HepG2 (cell line): Measurements from ENCODE around the gene TF. TPM values are rescaled to one million over a fixed set of nuclear protein-coding genes. Genes with fewer than 3 reads are reported as not detected.

Experiments used
- ATAC-seq: fragments of 200-7000 bp; cut with Tn5 transposase; 3 replicates; pipeline ENCODE4 v1.9.1; 2020; ENCODE audit warnings: mild to moderate bottlenecking, moderate library complexity
- BruUV-seq: library from RNA; stranded (reverse); fragments of 400-500 nt; replicated peaks from 2 replicates; lab custom pipeline; 2021; lab: Mats Ljungman, UMichigan
- CTCF ChIA-PET: fragments of 300-600 bp; formaldehyde crosslinking; extraction: SDS; loops from one replicate; lab custom pipeline; 2021; ENCODE audit warnings: low total read pairs, inconsistent platforms, low intra/inter-chr PET ratio; lab: Yijun Ruan, JAX
- POLR2A ChIA-PET: fragments of 350-600 bp; sonication (Branson Sonifier 250); formaldehyde crosslinking; loops from one replicate; lab custom pipeline; 2020; ENCODE audit warnings: antibody characterized with exemption, inconsistent platforms; lab: Yijun Ruan, JAX
- DNase-seq: peaks from one replicate; pipeline ENCODE4 v3.0.0-alpha.2; 2015; ENCODE audit warnings: low spot score
- FAIRE-seq: peaks from 3 replicates; lab custom pipeline; 2011; peaks lifted over from hg19 to GRCh38; lab: Jason Lieb, UNC
- H2AFZ ChIP-seq: one replicate; pipeline ENCODE4 v1.6.1; 2011; ENCODE audit warnings: low read length, inconsistent platforms
- H3K27ac ChIP-seq: fragments of 300-600 bp; 3 replicates; pipeline ENCODE4 v1.8.0; 2011; ENCODE audit warnings: mixed run types, mild to moderate bottlenecking, mixed read lengths, low read length, inconsistent platforms; ENCODE audit not compliant: insufficient read depth; ENCODE audit errors: extremely low read length
- H3K27me3 ChIP-seq, 2 experiments: fragments of 200-600 bp in 1 of 2; 2 replicates in 1 of 2; 3 replicates in 1 of 2; pipeline versions ENCODE4 v1.6.0 to v1.8.0; 2011; ENCODE audit warnings: low read length in 2 of 2, mild to moderate bottlenecking in 2 of 2, moderate library complexity in 2 of 2, inconsistent platforms in 1 of 2; ENCODE audit not compliant: insufficient read depth in 2 of 2, control insufficient read depth in 1 of 2
- H3K36me3 ChIP-seq, 2 experiments: fragments of 200-600 bp in 1 of 2; replicated peaks in 1 of 2; 2 replicates in 1 of 2; 3 replicates in 1 of 2; pipeline versions ENCODE4 v1.5.1 to v1.8.0; 2011; ENCODE audit warnings: low read length in 2 of 2, inconsistent platforms in 1 of 2; ENCODE audit not compliant: insufficient read depth in 2 of 2, control insufficient read depth in 1 of 2
- H3K4me1 ChIP-seq: 2 replicates; pipeline ENCODE4 v1.5.1; 2012; ENCODE audit warnings: low read length, inconsistent platforms; ENCODE audit not compliant: insufficient read depth
- H3K4me2 ChIP-seq: 2 replicates; pipeline ENCODE4 v1.6.0; 2011; ENCODE audit warnings: low read depth, low read length, inconsistent platforms
- H3K4me3 ChIP-seq, 3 experiments: fragments of 200-600 bp in 1 of 3; sonication (generic), shearing (Covaris generic) in 1 of 3; replicated peaks in 1 of 3; 2 replicates each; pipeline ENCODE4 v1.5.1; 2011 to 2016; ENCODE audit warnings: low read length in 3 of 3, inconsistent platforms in 2 of 3, low read depth in 2 of 3, mild to moderate bottlenecking in 2 of 3, control low read depth in 1 of 3, mixed read lengths in 1 of 3; ENCODE audit not compliant: insufficient read depth in 1 of 3
- H3K79me2 ChIP-seq: one replicate; pipeline ENCODE4 v1.6.1; 2011; ENCODE audit warnings: low read length, inconsistent platforms; ENCODE audit not compliant: insufficient read depth
- H3K9ac ChIP-seq: 2 replicates; pipeline ENCODE4 v1.6.0; 2011; ENCODE audit warnings: mild to moderate bottlenecking, low read depth, low read length, inconsistent platforms; ENCODE audit not compliant: insufficient read depth
- H3K9me3 ChIP-seq: 2 replicates; pipeline ENCODE4 v1.5.1; 2012; ENCODE audit warnings: mild to moderate bottlenecking, low read length
- H4K20me1 ChIP-seq: 2 replicates; pipeline ENCODE4 v1.6.0; 2011; ENCODE audit warnings: inconsistent platforms, mild to moderate bottlenecking, low read length, moderate library complexity; ENCODE audit not compliant: insufficient read depth
- BATF2 ChIP-seq: sonication (generic); formaldehyde crosslinking; IDR thresholded peaks from 2 replicates; pipeline ENCODE4 v1.8.0; 2022; ENCODE audit warnings: mild to moderate bottlenecking, missing genetic modification reagents, moderate library complexity
- KDM3A ChIP-seq: IDR thresholded peaks from 2 replicates; pipeline ENCODE4 v1.6.1; 2018; ENCODE audit warnings: low read depth, missing compliant biosample characterization
- KLF11 ChIP-seq: IDR thresholded peaks from 2 replicates; pipeline ENCODE4 v1.6.1; 2016; ENCODE audit warnings: missing compliant biosample characterization
- MEF2D ChIP-seq: sonication (generic); formaldehyde crosslinking; IDR thresholded peaks from 2 replicates; pipeline ENCODE4 v1.5.1; 2020; ENCODE audit warnings: mild to moderate bottlenecking, missing genetic modification reagents
- MYNN ChIP-seq: sonication (generic); formaldehyde crosslinking; IDR thresholded peaks from 2 replicates; pipeline ENCODE4 v1.4.0; 2020; ENCODE audit warnings: mild to moderate bottlenecking, low read depth, missing genetic modification reagents
- PAF1 ChIP-seq: IDR thresholded peaks from 2 replicates; pipeline ENCODE4 v1.6.1; 2016; ENCODE audit warnings: missing genetic modification reagents, missing compliant biosample characterization
- POLR2A ChIP-seq, 2 experiments: IDR thresholded peaks; 2 replicates each; pipeline ENCODE4 v1.6.1; 2011; ENCODE audit warnings: low read depth in 2 of 2, low read length in 2 of 2, mild to moderate bottlenecking in 1 of 2, moderate library complexity in 1 of 2; ENCODE audit not compliant: insufficient read depth in 1 of 2
- POLR2AphosphoS5 ChIP-seq: IDR thresholded peaks from 2 replicates; pipeline ENCODE4 v1.6.1; 2012; ENCODE audit warnings: low read depth, low read length
- POLR2G ChIP-seq: fragments of 200-400 bp; formaldehyde crosslinking; IDR thresholded peaks from 2 replicates; pipeline ENCODE4 v1.6.1; 2018; ENCODE audit warnings: mild to moderate bottlenecking, low read depth, low read length, moderate library complexity
- RBM22 ChIP-seq: fragments of 200-400 bp; formaldehyde crosslinking; optimal IDR thresholded peaks from 2 replicates; pipeline ENCODE3; 2017; ENCODE audit warnings: mild to moderate bottlenecking, low read length, moderate library complexity
- RFXAP ChIP-seq: sonication (generic); formaldehyde crosslinking; IDR thresholded peaks from 2 replicates; pipeline ENCODE4 v1.4.0; 2020; ENCODE audit warnings: missing genetic modification reagents, borderline replicate concordance
- SP2 ChIP-seq: sonication (generic); formaldehyde crosslinking; IDR thresholded peaks from 2 replicates; pipeline ENCODE4 v1.5.1; 2020; ENCODE audit warnings: mild to moderate bottlenecking, missing genetic modification reagents
- SPEN ChIP-seq: sonication (generic); formaldehyde crosslinking; IDR thresholded peaks from 2 replicates; pipeline ENCODE4 v1.5.1; 2020; ENCODE audit warnings: low read depth, mild to moderate bottlenecking, missing genetic modification reagents
- ZFP36L1 ChIP-seq: sonication (generic); formaldehyde crosslinking; IDR thresholded peaks from 2 replicates; pipeline ENCODE4 v1.8.0; 2022; ENCODE audit warnings: mild to moderate bottlenecking, missing genetic modification reagents, moderate library complexity
- ZNF232 ChIP-seq: sonication (generic); formaldehyde crosslinking; IDR thresholded peaks from 2 replicates; pipeline ENCODE4 v1.4.0; 2020; ENCODE audit warnings: missing genetic modification reagents, borderline replicate concordance
- ZNF30 ChIP-seq: sonication (generic); formaldehyde crosslinking; IDR thresholded peaks from 2 replicates; pipeline ENCODE4 v1.5.0; 2020; ENCODE audit warnings: mild to moderate bottlenecking, missing genetic modification reagents
- ZNF510 ChIP-seq: sonication (generic); formaldehyde crosslinking; IDR thresholded peaks from 2 replicates; pipeline ENCODE4 v1.4.0; 2020; ENCODE audit warnings: low read depth, mild to moderate bottlenecking, missing genetic modification reagents
- ZNF841 ChIP-seq: sonication (generic); formaldehyde crosslinking; IDR thresholded peaks from 2 replicates; pipeline ENCODE4 v1.8.1; 2023; ENCODE audit warnings: missing genetic modification reagents, borderline replicate concordance
- ZSCAN30 ChIP-seq: sonication (generic); formaldehyde crosslinking; IDR thresholded peaks from 2 replicates; pipeline ENCODE4 v1.5.0; 2020; ENCODE audit warnings: mild to moderate bottlenecking, missing genetic modification reagents
- WGBS: methylation state at CpG from one replicate; pipeline ENCODE4 v1.1.6; 2017; ENCODE audit warnings: low lambda C conversion rate; 5-methylcytosine and 5-hydroxymethylcytosine counted together
- in situ Hi-C: cut with HindIII; loops from 2 replicates; pipeline ENCODE4 v1.10.0; 2017; ENCODE audit warnings: low pct_unique_long_range_greater_than_20kb; ENCODE audit not compliant: extremely low pct_ligation_motif_present
- intact Hi-C: fragments of 100-400 bp; cut with micrococcal nuclease; formaldehyde crosslinking; loops from one replicate; pipeline ENCODE4 v1.10.0; 2022; ENCODE audit not compliant: unreplicated experiment
- polyA plus RNA-seq, 8 experiments: library from polyadenylated mRNA; depleted of rRNA in 3 of 8; stranded (reverse) in 7 of 8; unstranded in 1 of 8; fragments of >200 nt; fragmentation: Illumina TruSeq in 4 of 8; extraction: Trizol in 4 of 8; gene quantifications; 2 replicates each; pipeline versions ENCODE4 v1.2.1 to v1.2.3, GENCODE V29; 2011 to 2016; ENCODE audit warnings: low read depth in 4 of 8, missing spikeins in 1 of 8, mixed read lengths in 1 of 8; ENCODE audit not compliant: insufficient read depth in 1 of 8
- total RNA-seq, 5 experiments: library from RNA; depleted of rRNA; stranded (reverse); fragments of >200 nt; fragmentation: Illumina TruSeq; extraction: Trizol; gene quantifications; 2 replicates each; pipeline ENCODE4 v1.2.3, GENCODE V29; 2016; ENCODE audit warnings: low read depth in 1 of 5
- TF ChIP-seq, protein P1 (sequence below): sonication (generic); formaldehyde crosslinking; IDR thresholded peaks from 2 replicates; pipeline ENCODE4 v1.4.0; 2020; ENCODE audit warnings: missing genetic modification reagents
- TF ChIP-seq, protein P2 (sequence below): sonication (generic); formaldehyde crosslinking; conservative IDR thresholded peaks from 2 replicates; pipeline ENCODE4 v1.4.0; 2020; ENCODE audit warnings: missing genetic modification reagents

Gene TF
- total and polyA plus RNA-seq, 2 of the 13 experiments (the other 11 are each of a cell fraction or from before 2014, with no cell fraction given), result 10,074 to 11,821 TPM

- TF ChIP-seq ZNF232 (CRISPR knock-in tag), result no peak
- TF ChIP-seq KLF11 (CRISPR knock-in tag), result no peak
- no peak for TF ChIP-seq SP2
- TF ChIP-seq, protein P1, sequence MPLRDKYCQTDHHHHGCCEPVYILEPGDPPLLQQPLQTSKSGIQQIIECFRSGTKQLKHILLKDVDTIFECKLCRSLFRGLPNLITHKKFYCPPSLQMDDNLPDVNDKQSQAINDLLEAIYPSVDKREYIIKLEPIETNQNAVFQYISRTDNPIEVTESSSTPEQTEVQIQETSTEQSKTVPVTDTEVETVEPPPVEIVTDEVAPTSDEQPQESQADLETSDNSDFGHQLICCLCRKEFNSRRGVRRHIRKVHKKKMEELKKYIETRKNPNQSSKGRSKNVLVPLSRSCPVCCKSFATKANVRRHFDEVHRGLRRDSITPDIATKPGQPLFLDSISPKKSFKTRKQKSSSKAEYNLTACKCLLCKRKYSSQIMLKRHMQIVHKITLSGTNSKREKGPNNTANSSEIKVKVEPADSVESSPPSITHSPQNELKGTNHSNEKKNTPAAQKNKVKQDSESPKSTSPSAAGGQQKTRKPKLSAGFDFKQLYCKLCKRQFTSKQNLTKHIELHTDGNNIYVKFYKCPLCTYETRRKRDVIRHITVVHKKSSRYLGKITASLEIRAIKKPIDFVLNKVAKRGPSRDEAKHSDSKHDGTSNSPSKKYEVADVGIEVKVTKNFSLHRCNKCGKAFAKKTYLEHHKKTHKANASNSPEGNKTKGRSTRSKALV, result no peak
- 0 out of 2 replicates have a peak, but pooled peaks have one; percentile 77 for TF ChIP-seq PAF1 (CRISPR knock-in tag)
- no peak for TF ChIP-seq SPEN
- TF ChIP-seq ZNF510 (CRISPR knock-in tag), result no peak
- TF ChIP-seq ZNF30 (CRISPR knock-in tag), result no peak
- peak; percentile 58; the same call in 1 of the 2 replicates for TF ChIP-seq ZFP36L1 (CRISPR knock-in tag)
- TF ChIP-seq KDM3A (CRISPR knock-in tag), result no peak
- TF ChIP-seq MYNN (CRISPR knock-in tag), result no peak
Observed at GRCh38 chr3:133760916-133761315, 14.7 kb downstream of the TF start (continued).

DNA sequence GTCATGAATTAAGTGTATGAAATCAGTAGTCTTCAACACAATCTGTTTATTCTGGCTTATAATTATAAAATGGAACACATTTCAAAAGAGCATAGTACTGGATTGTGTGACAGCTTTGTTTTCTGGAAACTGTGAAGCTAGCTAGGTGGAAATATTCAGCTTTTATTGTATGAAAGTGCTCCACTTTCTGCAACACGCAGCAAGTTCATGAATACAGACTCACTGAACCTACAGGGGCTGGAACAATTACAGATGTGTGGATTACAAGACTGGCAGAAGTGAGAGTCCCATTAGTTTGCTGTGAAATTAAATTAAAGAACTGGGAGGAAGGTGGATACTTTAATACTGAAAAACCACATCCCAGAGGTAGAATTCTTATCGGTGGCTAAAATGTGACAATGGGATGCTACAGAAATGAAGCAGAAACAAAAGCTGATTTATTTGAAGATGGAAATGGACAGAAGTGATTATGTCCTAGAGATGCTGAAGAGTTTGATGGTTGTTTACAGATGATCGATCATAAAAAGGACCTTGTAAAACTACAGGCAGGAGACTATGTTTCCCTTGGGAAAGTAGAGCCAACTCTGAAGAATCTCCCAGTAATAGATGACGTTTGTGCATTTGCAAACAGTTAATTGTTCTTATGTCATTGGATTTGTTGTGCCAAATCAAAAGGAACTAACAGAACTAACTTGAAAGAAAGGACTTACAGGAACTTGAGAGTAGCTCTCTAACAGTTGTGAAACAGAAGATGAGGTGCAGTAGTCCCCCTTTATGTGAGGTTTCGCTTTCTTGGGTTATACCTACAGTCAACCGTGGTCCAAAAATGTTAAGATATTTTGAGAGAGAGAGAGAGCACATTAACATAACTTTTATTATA is 15.7 kb downstream of the TF start:
- Histone ChIP-seq H3K4me2 (no peak overlapping the region), H3K36me3 (peaks cover 44 to 91% of the 10 kb centered on the region in 2 experiments), H4K20me1 (peaks cover 63% of the 10 kb centered on the region), H3K9ac (no peak overlapping the region), H3K4me3 (no peak overlapping the region), H3K9me3 (no peaks in the 10 kb centered on the region), H3K27me3 (no peaks in the 10 kb centered on the region), H2AFZ (no peak overlapping the region), H3K79me2 (no peaks in the 10 kb centered on the region), H3K4me1 (peaks cover 47% of the 10 kb centered on the region), H3K27ac (no peak overlapping the region)
- in situ Hi-C loops (no loop called here), intact Hi-C loops (no loop called here)
- DNase-seq (no peak), ATAC-seq (no peak), FAIRE-seq (no peak)
- ChIA-PET POLR2A (interaction anchor here (0.9 to 1.1 kb wide), 2 partner anchors 16 to 31 kb away, joined by 3 read pairs; partner anchors contain the start of gene TF), CTCF (no interaction called here)
- 95% methylated on average over 6 of the region's 6 CpGs for WGBS
- BruUV-seq, result TSS peak; percentile 9
- TF ChIP-seq ZSCAN30 (CRISPR knock-in tag), result no peak
- 0 out of 2 replicates have a peak, but pooled peaks have one; percentile 1 for TF ChIP-seq BATF2
- TF ChIP-seq, protein P2, sequence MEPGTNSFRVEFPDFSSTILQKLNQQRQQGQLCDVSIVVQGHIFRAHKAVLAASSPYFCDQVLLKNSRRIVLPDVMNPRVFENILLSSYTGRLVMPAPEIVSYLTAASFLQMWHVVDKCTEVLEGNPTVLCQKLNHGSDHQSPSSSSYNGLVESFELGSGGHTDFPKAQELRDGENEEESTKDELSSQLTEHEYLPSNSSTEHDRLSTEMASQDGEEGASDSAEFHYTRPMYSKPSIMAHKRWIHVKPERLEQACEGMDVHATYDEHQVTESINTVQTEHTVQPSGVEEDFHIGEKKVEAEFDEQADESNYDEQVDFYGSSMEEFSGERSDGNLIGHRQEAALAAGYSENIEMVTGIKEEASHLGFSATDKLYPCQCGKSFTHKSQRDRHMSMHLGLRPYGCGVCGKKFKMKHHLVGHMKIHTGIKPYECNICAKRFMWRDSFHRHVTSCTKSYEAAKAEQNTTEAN (CRISPR knock-in tag), result no peak
- peak; percentile 64; the same call in 1 of the 2 replicates for TF ChIP-seq POLR2G
- TF ChIP-seq PAF1 (CRISPR knock-in tag), result peak; percentile 69
- peak; percentile 86 for TF ChIP-seq RBM22
- TF ChIP-seq ZNF841 (CRISPR knock-in tag), result 0 out of 2 replicates have a peak, but pooled peaks have one; percentile 30
- no peak for TF ChIP-seq MEF2D (CRISPR knock-in tag)
- no peak for TF ChIP-seq RFXAP (CRISPR knock-in tag)
- TF ChIP-seq POLR2AphosphoS5, result peak; percentile 68
- peak; percentile 39 to 53 for TF ChIP-seq POLR2A (IDR thresholded peaks at IDR 0.05; ENCODE audit: insufficient read depth in 1 of 2, low read depth in 2 of 2, low read length in 2 of 2)
